GM12865 (cell line): ENCODE data around the gene HOXC4.
"Not testable (repeated sequence)": the region's sequence is repeated elsewhere in the genome, so short reads cannot be mapped to it uniquely, and the experiment has no call there.

Experiments
- DNase-seq: peaks from one replicate; pipeline ENCODE4 v3.0.0; 2010; ENCODE audit warnings: low read depth
- H3K4me3 ChIP-seq: 2 replicates; pipeline ENCODE4 v1.5.1; 2011; ENCODE audit warnings: mild to moderate bottlenecking, low read depth, low read length, control low read depth
- TF ChIP-seq, protein P1 (sequence below): IDR thresholded peaks from 2 replicates; pipeline ENCODE4 v1.5.1; 2011; ENCODE audit warnings: low read length, control low read depth, low read depth, inconsistent platforms; ENCODE audit not compliant: insufficient read depth; ENCODE audit errors: missing control alignments

Gene HOXC4

DNA sequence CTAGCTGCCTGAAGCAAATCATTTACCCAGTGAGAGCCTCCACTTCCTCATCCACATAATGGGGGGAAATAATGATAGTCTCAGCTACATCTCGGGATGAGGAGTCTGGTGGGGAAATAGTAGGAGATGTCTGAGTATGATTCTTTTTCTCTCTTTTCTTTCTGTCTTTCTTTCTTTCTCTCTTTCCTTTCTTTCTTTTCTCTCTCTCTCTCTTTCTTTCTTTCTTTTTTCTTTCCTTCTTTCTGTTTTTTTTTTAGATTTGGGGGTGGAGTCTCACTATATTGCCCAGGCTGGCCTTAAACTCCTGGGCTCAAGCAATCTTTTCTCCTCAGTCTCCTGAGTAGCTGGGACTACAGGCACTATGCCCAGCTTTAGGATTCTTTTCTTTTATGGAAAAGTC, 12.8 kb downstream of the HOXC4 start:
- TF ChIP-seq, protein P1, sequence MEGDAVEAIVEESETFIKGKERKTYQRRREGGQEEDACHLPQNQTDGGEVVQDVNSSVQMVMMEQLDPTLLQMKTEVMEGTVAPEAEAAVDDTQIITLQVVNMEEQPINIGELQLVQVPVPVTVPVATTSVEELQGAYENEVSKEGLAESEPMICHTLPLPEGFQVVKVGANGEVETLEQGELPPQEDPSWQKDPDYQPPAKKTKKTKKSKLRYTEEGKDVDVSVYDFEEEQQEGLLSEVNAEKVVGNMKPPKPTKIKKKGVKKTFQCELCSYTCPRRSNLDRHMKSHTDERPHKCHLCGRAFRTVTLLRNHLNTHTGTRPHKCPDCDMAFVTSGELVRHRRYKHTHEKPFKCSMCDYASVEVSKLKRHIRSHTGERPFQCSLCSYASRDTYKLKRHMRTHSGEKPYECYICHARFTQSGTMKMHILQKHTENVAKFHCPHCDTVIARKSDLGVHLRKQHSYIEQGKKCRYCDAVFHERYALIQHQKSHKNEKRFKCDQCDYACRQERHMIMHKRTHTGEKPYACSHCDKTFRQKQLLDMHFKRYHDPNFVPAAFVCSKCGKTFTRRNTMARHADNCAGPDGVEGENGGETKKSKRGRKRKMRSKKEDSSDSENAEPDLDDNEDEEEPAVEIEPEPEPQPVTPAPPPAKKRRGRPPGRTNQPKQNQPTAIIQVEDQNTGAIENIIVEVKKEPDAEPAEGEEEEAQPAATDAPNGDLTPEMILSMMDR: no peak
- no peak for DNase-seq
- H3K4me3 ChIP-seq: no peak overlapping the region

DNA sequence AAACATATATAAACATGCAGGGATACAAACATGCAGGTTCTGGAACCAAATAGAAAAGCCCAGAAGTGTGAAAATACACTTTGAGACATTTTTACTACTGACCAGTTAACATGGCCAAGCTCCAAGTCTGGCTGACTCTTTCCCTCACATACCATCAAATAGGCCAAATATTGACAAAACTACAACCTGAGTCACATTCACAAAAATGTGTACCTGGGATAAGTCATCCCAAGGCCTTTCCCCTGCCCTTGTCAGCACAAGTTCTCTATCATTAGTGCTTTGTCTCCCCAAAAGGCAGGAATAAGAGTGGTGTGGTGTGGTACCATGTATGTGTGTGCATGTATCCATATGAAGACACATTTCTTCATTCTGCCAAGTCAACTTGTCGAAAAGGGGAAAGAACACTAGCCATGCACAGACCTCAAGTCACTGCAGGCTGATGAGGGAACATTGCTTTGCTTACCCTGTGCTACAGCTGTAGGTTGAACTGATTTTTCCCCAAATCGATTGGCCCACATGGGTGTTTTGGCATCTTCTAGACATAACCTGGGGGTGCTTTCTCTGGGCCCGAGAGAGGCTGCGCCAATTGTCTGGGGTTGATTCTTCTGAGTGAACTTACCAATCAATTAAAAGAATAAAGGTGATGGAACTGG, 14.9 kb downstream of the HOXC4 start:
- TF ChIP-seq, protein P1: no peak
- no peak for DNase-seq
- H3K4me3 ChIP-seq: no peak overlapping the region

DNA sequence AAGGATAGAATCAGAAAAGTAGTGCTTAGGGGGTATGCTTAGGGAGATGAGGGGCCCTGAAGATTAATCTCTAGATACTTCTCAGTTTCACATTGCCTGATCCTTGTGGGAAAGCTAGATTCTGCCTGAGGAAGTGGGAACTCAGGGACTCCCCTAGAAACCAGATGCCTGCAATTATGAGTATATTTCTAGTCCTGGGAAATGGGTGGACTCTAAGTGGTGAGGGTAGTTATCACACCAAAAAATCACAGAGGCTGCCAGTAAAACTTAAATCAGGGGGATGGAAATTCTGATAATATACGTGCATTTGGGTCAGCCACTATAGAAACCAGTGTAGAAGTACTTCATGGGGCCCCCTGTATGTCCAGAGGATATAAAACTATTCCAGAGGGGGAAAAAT, 18.3 kb downstream of the HOXC4 start:
- no peak for DNase-seq
- no peak overlapping the region for H3K4me3 ChIP-seq
- TF ChIP-seq, protein P1: no peak

DNA sequence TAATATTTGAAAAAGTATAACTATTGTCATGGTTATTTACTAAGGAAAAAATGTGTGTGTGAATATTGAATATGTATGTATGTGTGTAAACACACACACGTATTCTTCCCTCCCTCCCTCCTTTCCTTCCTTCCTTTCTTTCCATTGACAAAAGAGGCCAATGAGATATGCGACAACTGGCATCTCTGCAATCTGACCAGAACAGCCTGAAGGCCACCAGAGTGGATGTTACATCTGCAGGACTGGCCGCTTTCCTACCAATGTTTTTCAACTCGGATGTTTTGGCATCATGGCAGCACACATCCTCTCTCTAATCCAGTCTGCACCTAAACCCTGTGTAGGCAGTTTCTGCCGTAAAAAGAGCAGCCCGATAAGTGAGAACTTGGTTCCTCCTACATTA, 20.7 kb downstream of the HOXC4 start:
- no peak for DNase-seq
- TF ChIP-seq, protein P1: no peak
- no peak overlapping the region for H3K4me3 ChIP-seq

DNA sequence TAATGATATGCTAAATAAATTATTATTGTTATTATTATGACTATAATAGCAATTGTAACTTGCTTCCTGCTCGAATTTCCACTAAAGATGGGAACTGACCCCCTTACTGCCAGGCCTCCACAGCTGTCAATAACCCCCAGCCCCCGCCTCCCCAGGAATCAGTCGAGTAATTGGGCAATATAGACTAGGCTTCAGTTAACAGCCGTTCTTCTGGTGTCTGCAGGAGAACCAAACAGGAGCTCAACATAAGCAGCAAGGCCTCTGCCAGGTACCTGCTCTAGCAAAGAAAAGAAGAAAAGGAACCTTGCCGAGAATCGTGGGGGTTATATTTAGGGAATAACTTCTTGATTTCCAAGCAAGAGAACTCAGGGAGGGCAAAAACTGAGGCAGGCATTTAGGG, 21.8 kb downstream of the HOXC4 start:
- no peak for DNase-seq
- TF ChIP-seq, protein P1: no peak
- H3K4me3 ChIP-seq: no peak overlapping the region

DNA sequence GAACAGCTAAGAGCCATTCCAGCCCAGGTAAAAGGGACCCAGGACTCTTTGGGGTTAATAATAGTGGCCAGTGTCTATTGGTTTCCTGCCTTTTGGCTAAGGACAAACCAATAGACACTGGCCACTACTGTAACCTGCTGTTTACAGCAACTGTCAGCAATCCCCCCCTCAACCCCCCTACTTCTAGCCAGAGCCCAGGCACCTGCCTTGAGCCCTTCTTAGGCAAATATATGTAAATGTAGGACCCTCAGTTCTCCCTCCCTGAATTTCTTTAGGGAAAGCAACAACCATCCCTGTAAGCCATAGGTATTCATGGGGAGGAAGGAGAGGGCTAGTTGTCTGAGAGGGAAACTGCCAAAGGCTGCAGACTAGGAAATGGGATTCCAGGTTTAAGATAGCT, 22.3 kb downstream of the HOXC4 start:
- DNase-seq: no peak
- H3K4me3 ChIP-seq: no peak overlapping the region

DNA sequence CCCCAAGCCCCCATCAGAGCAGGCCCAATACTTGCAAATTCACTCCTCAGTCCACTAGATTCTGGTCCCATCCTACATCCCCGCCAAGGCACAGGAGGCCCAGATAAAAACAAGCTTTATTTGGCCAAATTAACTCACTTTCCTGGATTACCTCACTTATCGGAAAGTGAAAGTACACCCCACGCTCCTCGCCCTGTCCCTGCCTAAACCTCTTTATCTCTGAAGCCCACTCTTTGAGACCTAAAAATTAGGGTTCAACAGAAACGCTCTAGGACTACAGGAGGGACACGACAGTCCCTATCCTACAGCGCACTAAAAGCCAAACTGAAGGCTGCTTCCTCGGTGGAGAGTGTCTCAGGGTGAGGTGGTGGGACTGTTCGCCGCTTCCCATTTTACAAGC, 24.2 kb downstream of the HOXC4 start:
- H3K4me3 ChIP-seq, DNase-seq: not testable (repeated sequence)

More for the DNA sequence above, 22.3 kb downstream of the HOXC4 start:
- TF ChIP-seq, protein P1: no peak

DNA sequence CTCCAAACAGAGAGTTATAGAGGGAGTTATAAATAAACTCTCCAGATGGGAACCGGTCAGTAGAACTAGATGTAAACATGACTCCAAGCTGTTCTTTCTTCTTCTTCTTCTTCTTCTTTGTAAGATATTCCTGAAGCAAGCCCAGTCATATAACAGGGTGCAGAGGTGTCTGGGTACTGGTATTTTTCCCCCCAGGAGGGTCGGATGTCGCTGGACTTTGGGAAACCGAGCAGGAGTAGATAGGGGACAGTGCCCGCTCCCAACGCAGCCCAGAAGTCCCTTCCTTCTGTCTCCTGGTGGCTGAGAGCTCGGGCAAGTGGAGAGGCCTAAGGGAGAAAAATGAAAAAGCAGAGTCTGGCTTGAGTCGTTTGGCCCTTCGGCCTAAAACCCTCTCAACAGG, 25.5 kb downstream of the HOXC4 start:
- H3K4me3 ChIP-seq, DNase-seq: not testable (repeated sequence)

DNA sequence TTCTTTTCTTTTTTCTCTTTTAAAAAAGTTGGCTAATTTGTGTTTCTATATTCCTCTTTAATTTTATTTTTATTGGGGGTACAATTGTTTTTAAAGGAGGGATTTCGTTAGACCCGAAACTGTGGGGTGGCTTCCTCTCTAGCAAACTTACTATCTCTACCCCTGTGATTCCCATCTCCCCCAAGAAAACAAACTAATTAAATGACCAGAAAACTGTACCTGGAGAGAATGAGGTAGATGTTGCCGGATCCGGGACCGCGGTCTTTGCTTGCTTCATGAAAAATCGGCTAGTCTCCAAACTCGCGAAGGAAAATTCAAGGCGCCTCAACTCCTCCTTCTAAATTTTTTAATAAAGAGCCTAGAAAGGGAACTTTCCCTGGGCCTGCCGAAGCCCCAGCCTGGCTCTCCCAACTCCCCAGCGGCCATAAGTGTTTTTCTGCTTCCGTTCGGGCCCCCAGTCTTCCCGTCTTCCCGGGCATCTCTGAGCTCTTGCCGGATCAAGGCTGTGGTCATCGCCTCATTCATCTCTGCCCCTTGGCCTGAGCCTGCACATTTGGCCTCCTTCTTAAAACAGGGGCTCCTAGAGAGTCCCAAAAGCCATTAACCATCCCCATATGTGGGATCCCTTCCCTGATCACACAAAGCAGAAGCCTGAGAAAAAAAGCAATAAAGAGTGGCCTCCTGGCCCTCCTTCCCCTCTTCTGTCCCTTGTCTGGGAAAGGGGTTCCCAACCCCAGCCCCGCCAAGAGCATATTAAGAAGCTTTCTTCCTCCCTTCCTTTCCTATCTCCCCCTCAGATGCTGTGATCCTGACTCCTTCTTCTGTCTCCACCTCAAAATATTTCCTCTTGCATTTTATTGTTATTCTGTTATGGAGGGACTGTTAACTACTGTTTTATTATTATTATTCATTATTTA, 26.6 kb downstream of the HOXC4 start:
- H3K4me3 ChIP-seq, DNase-seq: not testable (repeated sequence)

DNA sequence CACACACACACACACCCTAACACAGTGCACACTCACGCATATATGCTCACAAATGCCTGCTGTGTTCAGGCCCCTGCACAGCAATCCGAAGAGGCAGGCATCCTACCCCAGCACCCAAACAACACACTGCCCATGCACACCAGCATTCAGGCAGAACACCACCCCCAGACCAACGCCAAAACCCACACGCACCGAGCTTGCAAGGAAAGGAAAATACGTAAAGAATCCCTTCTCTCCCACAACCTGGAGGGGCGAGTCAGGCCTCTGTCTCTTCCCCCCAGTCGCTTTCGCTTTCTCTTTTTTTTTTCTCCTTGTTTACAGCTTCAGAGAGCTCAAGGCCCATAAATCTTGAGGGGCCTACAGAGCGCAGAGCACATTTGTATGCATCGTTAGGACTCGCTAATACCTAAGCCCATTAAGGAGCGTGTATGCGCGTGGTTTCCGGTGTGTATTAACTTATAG, 27.4 kb downstream of the HOXC4 start:
- not testable (repeated sequence) for DNase-seq, H3K4me3 ChIP-seq
